ENCODE measurements around the gene RAD9A.

RAD9A gene

DNA sequence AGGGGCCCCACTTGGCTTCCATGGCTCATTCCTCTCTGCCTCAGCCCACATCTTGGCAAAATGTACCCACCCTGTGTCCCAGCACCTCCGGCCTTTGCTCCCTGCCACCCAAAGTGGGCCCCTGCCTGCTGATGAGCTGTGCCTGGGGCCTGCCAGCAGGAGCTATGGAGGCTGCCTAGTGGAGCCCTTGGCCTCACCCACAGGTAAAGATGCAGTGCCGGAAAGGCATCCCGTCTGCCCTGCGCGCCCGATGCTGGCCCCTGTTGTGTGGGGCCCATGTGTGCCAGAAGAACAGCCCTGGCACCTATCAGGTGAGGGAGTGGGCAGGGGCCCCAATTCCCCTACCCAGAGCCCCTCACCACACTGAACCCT, 13.4 kb downstream of the RAD9A start:
- no peaks in the 10 kb centered on the region for H4K20me1 ChIP-seq (ENCODE audit: insufficient read depth, low read length)
- H2AFZ ChIP-seq (ENCODE audit: low read length), result no peak overlapping the region
- peaks cover 9% of the 10 kb centered on the region; the same call in 1 of the 2 replicates for H3K79me2 ChIP-seq (ENCODE audit: insufficient read depth, low read length)
- H3K9me3 ChIP-seq (ENCODE audit: low read length), result no peaks in the 10 kb centered on the region
- no peaks in the 10 kb centered on the region for H3K27me3 ChIP-seq (ENCODE audit: insufficient read depth, low read length)
- H3K4me2 ChIP-seq (ENCODE audit: low read length), result peak overlapping the region; percentile 89
- H3F3A ChIP-seq (ENCODE audit: insufficient read depth, low read length), result no peaks in the 10 kb centered on the region; the same call in 1 of the 2 replicates
- H3K9me2 ChIP-seq (ENCODE audit: low read depth, low read length), result no peaks in the 10 kb centered on the region
- H3K4me3 ChIP-seq (ENCODE audit: low read depth, low read length, poor library complexity, severe bottlenecking), result peak overlapping the region; percentile 75
- peak overlapping the region; percentile 94; the same call in 1 of the 2 replicates for H3K9ac ChIP-seq (ENCODE audit: low read length)
- H3K27ac ChIP-seq (ENCODE audit: low read depth, low read length, poor library complexity, severe bottlenecking), result peak overlapping the region; percentile 93
- TF ChIP-seq EZH2 (IDR thresholded peaks at IDR 0.05; ENCODE audit: borderline replicate concordance, low read length), result no peak
- TF ChIP-seq, protein P1, sequence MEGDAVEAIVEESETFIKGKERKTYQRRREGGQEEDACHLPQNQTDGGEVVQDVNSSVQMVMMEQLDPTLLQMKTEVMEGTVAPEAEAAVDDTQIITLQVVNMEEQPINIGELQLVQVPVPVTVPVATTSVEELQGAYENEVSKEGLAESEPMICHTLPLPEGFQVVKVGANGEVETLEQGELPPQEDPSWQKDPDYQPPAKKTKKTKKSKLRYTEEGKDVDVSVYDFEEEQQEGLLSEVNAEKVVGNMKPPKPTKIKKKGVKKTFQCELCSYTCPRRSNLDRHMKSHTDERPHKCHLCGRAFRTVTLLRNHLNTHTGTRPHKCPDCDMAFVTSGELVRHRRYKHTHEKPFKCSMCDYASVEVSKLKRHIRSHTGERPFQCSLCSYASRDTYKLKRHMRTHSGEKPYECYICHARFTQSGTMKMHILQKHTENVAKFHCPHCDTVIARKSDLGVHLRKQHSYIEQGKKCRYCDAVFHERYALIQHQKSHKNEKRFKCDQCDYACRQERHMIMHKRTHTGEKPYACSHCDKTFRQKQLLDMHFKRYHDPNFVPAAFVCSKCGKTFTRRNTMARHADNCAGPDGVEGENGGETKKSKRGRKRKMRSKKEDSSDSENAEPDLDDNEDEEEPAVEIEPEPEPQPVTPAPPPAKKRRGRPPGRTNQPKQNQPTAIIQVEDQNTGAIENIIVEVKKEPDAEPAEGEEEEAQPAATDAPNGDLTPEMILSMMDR (IDR thresholded peaks at IDR 0.05; ENCODE audit: low read length), result no peak
- peaks cover 93% of the 10 kb centered on the region for H3K4me1 ChIP-seq (ENCODE audit: insufficient read depth, low read length, severe bottlenecking)
- peaks cover 19% of the 10 kb centered on the region; the same call in 1 of the 2 replicates for H3K36me3 ChIP-seq (ENCODE audit: insufficient read depth, low read length)

- Histone ChIP-seq H3F3A (ENCODE audit: insufficient read depth, low read length) (no peaks in the 10 kb centered on the region), H4K20me1 (ENCODE audit: insufficient read depth, low read length) (no peaks in the 10 kb centered on the region), H3K79me2 (ENCODE audit: insufficient read depth, low read length) (peaks cover 5% of the 10 kb centered on the region; the same call in 1 of the 2 replicates), H3K9me3 (ENCODE audit: low read length) (no peaks in the 10 kb centered on the region), H3K27ac (ENCODE audit: low read depth, low read length, poor library complexity, severe bottlenecking) (peak overlapping the region; percentile 93), H3K9me2 (ENCODE audit: low read depth, low read length) (no peaks in the 10 kb centered on the region), H3K27me3 (ENCODE audit: insufficient read depth, low read length) (no peaks in the 10 kb centered on the region), H2AFZ (ENCODE audit: low read length) (no peak overlapping the region), H3K9ac (ENCODE audit: low read length) (peak overlapping the region; percentile 94; the same call in 1 of the 2 replicates), H3K4me1 (ENCODE audit: insufficient read depth, low read length, severe bottlenecking) (peaks cover 93% of the 10 kb centered on the region), H3K4me3 (ENCODE audit: low read depth, low read length, poor library complexity, severe bottlenecking) (peak overlapping the region; percentile 75), H3K4me2 (ENCODE audit: low read length) (peak overlapping the region; percentile 89), H3K36me3 (ENCODE audit: insufficient read depth, low read length) (peaks cover 22% of the 10 kb centered on the region; the same call in 1 of the 2 replicates)
- TF ChIP-seq, protein P1 (IDR thresholded peaks at IDR 0.05; ENCODE audit: low read length), result no peak
- no peak for TF ChIP-seq EZH2 (IDR thresholded peaks at IDR 0.05; ENCODE audit: borderline replicate concordance, low read length)
Measured at GRCh38 chr11:67405688-67406339, 14.0 kb downstream of the RAD9A start.

GRCh38 chr11:67406420-67406968, 14.7 kb downstream of the RAD9A start:
- Histone ChIP-seq H3K9me2 (ENCODE audit: low read depth, low read length) (no peaks in the 10 kb centered on the region), H3K4me1 (ENCODE audit: insufficient read depth, low read length, severe bottlenecking) (peaks cover 94% of the 10 kb centered on the region), H3K4me2 (ENCODE audit: low read length) (peak overlapping the region; percentile 89), H3K79me2 (ENCODE audit: insufficient read depth, low read length) (no peaks in the 10 kb centered on the region), H3K9ac (ENCODE audit: low read length) (peak overlapping the region; percentile 94; the same call in 1 of the 2 replicates), H3K27me3 (ENCODE audit: insufficient read depth, low read length) (no peaks in the 10 kb centered on the region), H2AFZ (ENCODE audit: low read length) (no peak overlapping the region), H3F3A (ENCODE audit: insufficient read depth, low read length) (no peaks in the 10 kb centered on the region), H4K20me1 (ENCODE audit: insufficient read depth, low read length) (no peaks in the 10 kb centered on the region), H3K9me3 (ENCODE audit: low read length) (no peaks in the 10 kb centered on the region), H3K27ac (ENCODE audit: low read depth, low read length, poor library complexity, severe bottlenecking) (peak overlapping the region; percentile 93), H3K4me3 (ENCODE audit: low read depth, low read length, poor library complexity, severe bottlenecking) (peak overlapping the region; percentile 75), H3K36me3 (ENCODE audit: insufficient read depth, low read length) (peaks cover 22% of the 10 kb centered on the region; the same call in 1 of the 2 replicates)
- no peak for TF ChIP-seq EZH2 (IDR thresholded peaks at IDR 0.05; ENCODE audit: borderline replicate concordance, low read length)
- TF ChIP-seq, protein P1 (IDR thresholded peaks at IDR 0.05; ENCODE audit: low read length), result no peak

Measured in OCI-LY1 (cell line).